NCI-H2196 (cell line): ENCODE data around the gene NFATC3.
"Not testable (repeated sequence)": the region's sequence is repeated elsewhere in the genome, so short reads cannot be mapped to it uniquely, and the experiment has no call there.

Experiments used
- DNase-seq: peaks from one replicate; lab custom pipeline; 2025; ENCODE audit not compliant: unreplicated experiment; lab: John Stamatoyannopoulos, UW

NFATC3 gene

DNA sequence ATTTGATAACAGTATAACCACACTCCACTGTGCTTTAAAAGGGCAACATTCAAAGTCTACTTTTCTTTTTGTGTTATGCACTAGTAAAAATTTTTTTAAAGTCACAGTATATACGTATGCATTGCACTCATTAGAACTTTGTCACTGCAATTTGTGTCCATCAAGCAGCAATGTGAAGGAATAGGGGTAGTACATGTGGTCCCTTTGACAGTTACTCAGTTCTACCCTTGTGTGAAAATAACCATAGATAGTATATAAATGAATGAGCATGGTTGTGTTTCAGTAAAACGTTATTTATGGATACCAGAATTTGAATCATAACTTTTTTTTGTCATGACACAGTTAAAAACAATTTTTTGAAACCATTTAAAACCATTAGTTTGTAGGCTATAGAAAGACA, 30.7 kb downstream of the NFATC3 start:
- no peak for DNase-seq

DNA sequence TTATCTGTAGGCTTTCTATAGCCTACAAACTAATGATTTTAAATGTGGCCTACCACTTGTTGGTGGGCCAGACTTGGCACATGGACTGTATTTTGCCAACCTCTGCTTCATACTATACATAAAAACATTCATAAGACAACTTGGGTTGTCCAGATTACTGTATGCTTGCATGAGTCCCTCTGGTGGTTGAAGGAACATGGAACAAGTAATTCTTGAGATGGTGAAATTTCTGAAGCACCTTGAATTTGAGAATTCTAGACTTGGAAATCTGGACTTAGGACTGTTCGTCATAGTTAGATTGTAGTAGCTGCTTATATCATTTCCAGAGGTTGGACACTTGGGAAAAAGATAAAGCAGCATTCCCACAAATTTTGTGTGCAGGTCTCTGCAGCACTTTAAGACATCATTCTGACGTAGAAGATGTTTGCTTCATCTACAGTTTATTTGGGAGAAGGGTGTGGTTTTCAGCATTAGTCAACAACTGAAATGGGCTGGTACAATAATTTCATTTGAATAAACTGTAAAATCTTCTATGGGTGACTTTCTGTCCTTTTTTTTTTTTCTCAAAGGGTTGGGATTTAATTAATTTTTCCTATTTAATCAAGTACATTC, 31.2 kb downstream of the NFATC3 start:
- DNase-seq: no peak

DNA sequence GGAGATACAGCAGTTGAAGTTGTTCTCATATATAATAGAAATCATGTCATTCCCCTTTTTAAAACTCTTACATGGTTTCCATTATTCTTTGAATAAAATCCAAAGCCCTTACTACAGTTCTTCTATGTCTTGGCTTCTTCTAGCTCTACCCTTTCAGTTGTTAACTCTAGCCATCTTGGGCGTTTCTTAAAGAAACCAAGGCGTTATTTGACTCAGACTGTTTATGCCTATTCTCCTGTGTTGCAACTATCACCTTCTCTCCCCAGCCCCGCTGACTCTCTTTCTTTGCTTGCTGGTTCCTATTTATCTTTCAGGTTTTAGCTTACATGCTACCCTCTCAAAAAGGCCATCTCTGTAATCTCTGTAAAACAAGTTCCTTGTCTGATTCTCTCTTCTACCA, 32.7 kb downstream of the NFATC3 start:
- DNase-seq: no peak

DNA sequence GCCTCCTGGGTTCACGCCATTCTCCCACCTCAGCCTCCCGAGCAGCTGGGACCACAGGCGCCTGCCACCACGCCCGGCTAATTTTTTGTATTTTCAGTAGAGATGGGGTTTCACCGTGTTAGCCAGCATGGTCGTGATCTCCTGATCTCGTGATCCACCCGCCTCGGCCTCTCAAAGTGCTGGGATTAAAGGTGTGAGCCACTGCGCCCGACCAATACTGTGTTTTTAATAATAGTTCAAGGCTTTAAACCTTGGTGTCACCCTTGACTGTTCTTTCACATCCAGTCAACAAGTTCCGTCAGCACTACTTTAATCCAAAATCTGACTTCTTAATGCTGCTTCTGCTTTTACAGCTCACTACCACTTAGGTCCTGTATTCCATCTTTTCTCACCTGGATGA, 33.8 kb downstream of the NFATC3 start:
- DNase-seq: not testable (repeated sequence)

DNA sequence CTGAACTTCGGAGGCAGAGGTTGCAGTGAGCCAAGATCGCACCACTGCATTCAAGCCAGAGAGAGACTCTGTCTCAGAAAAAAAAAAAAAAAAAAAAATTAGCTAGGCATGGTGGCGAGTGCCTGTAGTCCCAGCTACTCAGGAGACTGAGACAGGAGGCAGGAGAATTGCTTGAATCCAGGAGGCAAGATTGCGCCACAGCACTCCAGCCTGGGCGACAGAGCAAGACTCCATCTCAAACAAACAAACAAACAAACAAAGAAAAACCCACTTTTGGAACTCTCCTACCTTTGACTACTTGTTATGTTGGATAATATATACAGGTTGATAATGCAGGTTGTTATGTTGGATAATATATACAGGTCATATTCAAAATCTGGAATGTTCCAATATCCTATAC, 35.3 kb downstream of the NFATC3 start:
- DNase-seq: not testable (repeated sequence)

DNA sequence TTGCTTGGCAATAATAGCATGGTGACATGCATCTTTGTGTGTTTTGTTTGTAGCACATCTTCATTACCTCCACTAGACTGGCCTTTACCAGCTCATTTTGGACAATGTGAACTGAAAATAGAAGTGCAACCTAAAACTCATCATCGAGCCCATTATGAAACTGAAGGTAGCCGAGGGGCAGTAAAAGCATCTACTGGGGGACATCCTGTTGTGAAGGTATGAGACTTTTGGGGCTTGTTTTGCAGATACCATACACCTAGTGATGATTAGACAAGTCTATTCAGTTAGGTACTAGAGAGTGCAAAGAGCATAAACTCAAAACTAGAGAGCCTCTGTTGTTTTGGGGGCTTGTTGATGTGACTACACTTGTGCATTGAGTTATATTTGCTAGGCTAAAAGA, 41.2 kb downstream of the NFATC3 start:
- DNase-seq: no peak

DNA sequence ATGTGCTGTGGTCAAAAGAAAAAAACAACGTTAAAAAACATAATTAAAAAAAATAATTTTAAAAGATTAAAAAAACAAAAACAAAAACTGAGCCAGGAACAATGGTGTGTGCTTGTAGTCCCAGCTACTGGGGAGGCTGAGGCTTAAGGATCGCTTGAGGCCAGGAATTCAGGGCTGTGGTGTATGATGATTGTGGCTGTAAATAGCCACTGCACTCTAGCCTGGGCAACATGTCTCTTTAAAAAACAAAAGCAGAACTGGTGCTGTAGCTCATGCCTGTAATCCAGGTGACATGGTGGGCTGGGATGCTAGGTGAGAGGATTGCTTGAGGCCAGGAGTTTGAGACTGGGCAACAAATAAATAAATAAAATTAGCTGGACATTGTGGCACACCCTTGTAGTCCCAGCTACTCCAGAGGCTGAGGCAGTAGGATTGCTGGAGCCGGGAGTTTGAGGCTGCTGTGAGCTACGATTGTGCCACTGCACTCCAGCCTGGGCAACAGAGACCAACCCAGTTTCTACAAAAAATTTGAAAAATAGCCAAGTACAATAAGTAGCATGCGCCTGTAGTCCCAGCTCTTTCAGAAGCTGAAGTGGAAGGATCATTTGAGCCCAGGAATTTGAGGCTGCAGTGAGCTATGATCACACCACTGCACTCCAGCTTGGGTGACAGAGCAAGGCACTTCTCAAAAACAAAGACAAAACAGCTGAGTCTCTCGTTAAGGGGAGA, 43.6 kb downstream of the NFATC3 start:
- peak; percentile 27 for DNase-seq

DNA sequence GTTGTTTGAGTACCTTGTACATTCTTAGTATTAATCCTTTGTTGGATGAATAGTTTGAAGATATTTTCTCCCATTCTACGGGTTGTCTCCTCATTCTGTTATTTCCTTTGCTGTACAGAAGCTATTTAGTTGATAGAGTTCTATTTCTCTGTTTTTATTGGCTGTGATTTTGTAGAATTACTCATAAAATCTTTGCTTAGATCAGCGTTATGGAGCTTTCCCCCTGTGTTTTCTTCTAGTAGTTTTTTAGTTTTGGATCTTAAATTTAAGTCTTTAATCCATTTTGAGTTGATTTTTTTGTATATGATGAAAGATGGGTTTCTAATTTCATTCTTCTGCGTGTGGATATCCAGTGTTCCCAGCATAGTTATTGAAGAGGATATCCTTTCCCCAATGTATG, 45.4 kb downstream of the NFATC3 start:
- DNase-seq: no peak

DNA sequence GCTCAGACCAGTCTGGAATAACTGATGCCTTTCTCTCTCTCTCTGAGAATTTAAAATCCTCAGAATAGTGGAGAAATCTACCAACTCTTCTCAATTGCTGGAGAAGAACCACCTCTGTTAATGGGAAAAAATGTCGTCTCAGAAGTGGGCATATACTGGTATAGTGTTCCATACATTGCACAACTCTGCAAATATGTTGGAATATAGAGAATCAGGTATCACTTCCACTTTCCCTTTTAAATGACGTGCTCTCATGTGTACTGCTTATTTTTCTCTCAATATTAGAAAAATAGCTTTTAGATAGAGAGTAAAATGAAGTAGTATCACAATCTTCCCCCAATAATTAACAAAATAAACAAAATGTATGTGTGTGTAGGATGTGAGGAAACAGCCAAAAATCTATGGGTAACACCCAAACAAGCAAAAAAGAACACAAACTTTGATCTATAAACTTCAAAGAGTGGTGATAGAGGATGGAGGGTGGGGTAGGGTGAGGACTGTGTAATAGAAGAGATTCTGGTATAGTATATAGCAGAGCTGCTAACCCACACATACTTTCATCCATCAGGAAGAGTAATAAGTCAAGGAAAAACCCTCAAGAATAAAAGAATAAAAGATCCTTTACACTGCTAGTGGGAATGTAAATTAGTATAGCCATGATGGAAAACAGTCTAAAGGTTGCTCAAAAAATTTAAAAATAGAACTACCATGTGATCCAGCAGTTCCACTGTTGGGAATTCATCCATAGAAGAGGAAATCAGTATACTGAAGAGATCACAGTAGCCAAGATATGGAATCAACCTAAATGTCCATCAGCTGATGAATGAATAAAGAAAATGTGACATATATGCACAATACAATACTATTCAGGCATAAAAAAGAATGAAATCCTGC, 46.9 kb downstream of the NFATC3 start:
- no peak for DNase-seq

DNA sequence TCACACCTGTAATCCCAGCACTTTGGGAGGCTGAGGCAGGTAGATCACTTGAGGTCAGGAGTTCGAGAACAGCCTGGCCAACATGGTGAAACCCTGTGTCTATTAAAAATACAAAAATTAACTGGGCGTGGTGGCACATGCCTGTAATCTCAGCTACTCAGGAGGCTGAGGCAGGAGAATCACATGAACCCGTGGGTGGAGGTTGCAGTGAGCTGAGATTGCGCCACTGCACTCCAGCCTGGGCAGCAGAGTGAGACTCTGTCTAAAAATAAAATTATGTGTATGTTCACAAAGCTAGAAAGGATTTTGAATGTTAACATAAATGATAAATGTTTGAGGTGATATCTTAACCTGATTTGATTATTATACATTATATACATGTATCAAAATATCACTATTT, 47.8 kb downstream of the NFATC3 start:
- not testable (repeated sequence) for DNase-seq

DNA sequence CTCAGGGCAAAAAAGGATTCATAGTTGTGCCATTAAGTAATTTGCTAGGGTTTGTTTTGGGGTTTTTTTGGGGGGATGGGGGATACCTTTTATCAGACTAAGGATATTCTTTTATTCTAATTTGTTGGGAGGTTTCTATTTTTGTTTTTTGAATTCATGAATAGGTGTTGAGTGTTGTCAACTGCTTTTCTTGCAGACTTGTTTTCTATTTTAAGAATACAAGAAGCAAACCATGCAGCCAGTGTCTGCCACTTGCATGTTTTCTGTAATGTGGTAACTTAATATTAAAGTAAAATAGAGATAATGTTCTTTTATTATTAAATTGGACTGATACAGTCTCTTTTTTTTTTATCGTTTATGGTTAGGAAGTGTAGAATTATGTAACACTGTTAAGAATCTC, 49.5 kb downstream of the NFATC3 start:
- no peak for DNase-seq

DNA sequence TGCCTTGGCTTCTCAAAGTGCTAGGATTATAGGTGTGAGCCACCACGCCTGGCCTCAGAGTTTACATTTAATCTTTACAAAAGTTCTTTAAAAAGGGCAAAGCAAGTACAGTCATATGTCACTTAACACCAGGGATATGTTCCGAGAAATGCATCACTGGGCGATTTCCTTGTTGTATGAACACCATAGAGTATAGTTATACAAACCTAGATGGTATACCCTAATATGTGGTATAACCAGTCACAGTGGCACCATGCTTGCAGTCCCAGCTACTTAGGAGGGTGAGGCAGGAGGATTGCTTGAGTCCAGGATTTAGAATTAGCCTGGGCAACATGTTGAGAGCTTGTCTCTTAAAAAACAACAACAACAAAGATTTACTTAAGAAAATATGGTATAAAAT, 51.3 kb downstream of the NFATC3 start:
- DNase-seq: no peak

DNA sequence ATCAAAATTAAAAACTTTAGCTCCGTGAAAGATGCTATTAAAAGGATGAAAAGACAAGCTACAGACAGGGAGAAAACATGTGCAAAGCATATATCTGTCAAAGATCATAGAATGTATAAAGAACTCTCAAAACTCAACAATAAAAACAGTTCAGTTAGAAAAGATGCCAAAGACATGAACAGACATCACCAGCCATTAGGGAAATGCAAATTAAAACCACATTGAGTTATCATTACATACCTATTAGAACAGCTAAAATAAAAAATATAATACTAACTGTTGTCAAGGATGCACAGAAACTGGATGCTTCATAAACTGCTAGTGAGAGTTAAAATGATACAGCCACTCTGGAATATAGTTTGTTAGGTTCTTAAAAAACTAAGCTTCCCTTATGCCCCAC, 58.8 kb downstream of the NFATC3 start:
- no peak for DNase-seq

DNA sequence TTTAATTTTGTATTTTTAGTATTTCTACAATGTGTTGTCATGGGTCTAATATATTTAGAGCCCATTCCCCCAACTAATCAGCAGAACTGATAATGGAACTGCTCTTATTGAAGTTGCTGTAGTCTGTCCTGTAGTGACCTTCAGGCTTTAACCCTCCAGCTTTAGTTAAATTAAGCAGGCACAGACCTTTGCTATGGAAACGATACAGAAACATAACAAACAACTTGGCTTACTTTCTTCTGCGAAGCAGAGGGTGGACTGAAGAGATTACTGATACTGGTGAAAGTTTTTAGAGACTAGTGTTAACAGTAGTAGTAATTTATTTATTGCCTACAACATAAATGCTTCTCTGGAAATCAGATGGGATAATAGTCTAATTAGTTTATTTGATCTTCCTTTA, 61.4 kb downstream of the NFATC3 start:
- DNase-seq: no peak

DNA sequence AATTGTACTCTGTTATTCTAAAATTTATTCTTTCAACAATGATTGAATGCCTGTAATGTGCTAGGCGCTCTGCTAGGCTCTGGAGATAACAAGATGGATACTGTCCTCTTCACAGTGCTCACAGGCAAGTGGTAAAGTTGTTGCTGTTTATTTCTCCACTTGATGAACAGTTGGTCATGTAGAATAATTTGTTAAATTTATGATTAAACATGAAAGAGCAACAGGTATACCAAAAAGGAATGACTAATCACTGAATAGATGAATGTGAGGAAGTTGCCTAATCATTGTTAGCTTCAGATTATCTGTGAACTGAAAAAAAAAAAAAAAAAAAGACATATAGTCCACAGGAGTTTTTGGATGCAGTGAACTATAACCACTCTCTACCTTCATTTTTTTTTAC, 62.3 kb downstream of the NFATC3 start:
- DNase-seq: no peak

DNA sequence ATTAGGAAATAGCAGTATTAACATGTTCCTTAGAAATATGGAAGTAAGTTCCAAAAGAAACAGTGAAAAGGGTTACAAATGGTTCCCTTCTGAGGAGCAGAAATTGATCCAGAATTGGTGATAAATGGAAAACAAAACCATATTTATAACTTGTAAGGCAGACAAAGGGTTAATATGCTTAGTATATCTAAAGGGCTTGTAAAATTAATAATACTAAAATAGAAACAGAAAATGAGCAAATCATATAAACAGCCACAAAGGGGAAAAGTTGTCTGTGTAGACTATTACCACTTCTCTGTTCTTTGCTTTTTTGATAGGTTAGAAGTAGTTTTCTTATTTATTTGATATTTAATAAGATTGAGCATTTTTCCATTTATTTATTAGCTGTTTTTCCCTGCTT, 64.4 kb downstream of the NFATC3 start:
- no peak for DNase-seq

DNA sequence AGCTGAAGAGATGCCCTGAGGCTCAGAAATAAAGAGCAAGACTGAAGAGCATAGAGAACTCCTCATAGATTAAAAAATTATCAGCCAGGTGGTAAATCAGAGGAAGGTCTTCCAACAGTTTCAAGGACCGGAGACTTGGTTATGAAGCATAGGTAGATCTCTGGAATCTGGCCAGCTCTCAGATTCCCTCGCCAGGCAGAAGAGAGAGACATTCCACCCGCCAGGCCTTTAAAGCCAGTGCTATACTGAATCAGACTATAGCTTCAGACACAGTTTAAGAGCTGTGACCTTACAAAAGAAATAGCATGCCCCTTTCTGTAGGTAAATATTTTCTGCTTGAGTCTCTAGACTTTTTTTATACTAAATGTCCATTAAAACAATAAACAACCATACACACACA, 70.3 kb downstream of the NFATC3 start:
- DNase-seq: no peak

DNA sequence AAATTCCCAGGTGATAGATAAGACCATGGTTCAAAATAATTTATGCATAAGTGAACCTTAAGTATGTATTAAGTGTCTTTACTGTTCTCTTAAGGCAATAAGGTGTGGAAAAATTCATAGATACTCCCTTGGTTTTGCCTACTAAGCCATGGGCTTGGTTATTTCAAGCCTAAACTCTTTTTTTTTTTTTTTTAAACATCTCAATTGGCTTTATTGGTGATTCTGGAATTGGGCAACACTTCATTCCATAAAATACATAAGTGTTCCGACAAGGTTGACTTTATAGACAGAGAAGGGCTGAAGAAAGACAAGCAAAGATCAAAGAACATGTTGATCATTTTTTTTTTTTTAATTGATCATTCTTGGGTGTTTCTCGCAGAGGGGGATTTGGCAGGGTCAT, 77.2 kb downstream of the NFATC3 start:
- DNase-seq: no peak

DNA sequence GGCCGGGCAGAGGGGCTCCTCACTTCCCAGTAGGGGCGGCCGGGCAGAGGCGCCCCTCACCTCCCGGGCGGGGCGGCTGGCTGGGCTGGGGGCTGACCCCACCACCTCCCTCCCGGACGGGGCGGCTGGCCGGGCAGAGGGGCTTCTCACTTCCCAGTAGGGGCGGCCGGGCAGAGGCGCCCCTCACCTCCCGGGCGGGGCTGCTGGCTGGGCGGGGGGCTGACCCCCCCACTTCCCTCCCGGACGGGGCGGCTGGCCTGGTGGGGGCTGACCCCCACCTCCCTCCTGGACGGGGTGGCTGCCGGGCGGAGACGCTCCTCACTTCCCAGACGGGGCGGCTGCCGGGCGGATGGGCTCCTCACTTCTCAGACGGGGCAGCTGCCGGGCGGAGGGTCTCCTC, 78.1 kb downstream of the NFATC3 start:
- not testable (repeated sequence) for DNase-seq

DNA sequence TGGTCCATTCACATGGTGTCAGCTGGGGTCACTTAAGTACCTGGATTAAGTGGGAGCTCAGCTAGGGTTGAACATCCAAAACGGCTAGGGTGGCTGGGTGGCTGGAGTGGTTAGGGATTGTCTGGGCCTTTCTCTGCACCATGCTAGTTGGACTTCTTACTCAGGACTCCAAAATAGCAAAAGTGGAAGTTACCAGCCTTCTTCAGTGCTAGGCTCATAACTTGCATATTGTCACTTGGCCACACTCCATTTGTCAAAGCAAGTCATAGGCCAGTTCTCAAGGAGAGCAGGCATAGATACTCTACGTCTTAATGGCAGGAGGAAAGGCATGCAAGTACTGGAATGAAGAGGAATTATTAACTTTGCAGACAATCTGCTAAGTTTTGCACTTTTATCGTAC, 81.1 kb downstream of the NFATC3 start:
- DNase-seq: no peak

DNA sequence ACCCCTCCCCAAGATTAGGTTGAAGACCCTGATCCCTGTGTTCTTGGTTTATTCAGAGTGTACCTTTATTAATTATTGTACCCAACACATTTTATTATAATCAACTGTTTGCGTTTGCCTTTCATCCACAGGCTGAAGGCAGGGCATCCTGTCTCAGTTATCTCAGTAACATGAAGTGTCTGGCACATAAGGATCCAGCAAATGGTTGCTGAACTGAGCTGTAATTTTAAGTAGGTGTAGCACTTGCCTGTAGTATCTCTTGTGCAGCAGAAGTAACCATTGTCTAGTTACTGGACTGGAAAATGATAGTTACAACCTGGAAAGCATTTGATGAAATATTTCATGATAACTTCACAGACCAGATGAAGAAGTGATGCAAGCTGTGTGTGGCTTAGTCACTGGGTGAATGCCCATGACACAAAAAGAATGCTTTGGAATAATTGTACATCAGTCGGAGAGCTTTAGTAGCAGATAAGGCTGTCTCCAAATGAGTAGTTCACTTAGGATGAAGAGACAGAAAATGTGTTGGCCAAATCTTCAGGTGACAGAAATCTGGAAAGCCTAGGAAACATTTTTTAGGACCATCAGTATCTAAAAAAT, 94.1 kb downstream of the NFATC3 start:
- DNase-seq: no peak

DNA sequence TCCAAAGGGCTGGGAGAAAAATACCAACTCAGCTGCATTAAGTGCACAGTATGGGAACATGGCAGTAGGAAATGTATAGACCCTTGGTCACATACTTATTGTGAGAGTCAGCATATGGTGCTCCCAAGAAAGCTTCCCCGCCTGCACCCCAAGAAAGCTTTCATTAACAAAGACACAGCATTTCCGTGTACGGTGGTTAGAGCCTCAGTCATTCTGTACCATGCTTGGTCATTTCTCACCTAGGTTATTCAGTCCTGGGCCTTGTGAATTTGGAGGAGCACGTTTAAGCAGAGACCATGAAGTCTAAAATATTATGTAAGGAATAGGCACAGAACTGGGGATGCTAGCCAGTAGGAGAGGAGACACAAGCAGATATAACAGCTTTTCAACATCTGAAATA, 94.7 kb downstream of the NFATC3 start:
- DNase-seq: no peak
